GM19463 (cell line): ENCODE measurements around the gene FAM171A2.
"Not testable (repeated sequence)": the region's sequence is repeated elsewhere in the genome, so short reads cannot be mapped to it uniquely, and the experiment has no call there.

ENCODE experiments used
- ATAC-seq: cut with Tn5 transposase; IDR thresholded peaks from one replicate; pipeline ENCODE4 v1.9.1; 2021; ENCODE audit warnings: mild to moderate bottlenecking, moderate library complexity; ENCODE audit not compliant: unreplicated experiment

The FAM171A2 gene

DNA sequence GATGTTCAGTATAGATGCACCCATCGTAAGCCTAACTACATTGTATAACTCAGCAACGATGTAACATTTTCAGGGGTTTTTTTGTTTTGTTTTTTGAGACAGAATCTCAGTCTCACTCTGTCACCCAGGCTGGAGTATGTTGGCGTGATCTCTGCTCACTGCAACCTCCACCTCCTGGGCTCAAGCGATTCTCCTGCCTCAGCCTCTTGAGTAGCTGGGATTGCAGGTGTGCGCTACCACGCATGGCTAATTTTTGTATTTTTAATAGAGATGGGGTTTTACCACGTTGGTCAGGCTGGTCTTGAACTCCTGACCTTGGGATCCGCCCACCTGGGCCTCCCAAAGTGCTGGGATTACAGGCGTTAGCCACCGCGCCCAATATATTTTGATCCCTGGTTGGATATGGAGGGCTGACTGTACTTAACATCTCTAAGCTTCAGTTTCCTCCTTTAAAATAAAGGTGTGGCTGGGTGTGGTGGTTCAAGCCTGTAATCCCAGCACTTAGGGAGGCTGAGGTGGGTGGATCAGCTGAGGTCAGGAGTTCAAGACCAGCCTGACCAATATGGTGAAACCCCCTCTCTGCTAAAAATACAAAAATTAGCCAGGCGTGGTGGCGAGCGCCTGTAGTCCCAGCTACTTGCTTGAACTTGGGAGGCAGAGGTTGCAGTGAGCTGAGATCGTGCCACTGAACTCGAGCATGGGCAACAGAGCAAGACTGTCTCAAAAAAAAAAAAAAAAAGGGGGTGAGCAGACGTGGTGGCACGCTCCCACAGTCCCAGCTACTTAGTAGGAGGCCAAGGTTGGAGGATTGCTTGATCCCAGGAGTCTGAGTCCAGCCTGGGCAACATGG, 16.2 kb downstream of the FAM171A2 start:
- not testable (repeated sequence) for ATAC-seq

DNA sequence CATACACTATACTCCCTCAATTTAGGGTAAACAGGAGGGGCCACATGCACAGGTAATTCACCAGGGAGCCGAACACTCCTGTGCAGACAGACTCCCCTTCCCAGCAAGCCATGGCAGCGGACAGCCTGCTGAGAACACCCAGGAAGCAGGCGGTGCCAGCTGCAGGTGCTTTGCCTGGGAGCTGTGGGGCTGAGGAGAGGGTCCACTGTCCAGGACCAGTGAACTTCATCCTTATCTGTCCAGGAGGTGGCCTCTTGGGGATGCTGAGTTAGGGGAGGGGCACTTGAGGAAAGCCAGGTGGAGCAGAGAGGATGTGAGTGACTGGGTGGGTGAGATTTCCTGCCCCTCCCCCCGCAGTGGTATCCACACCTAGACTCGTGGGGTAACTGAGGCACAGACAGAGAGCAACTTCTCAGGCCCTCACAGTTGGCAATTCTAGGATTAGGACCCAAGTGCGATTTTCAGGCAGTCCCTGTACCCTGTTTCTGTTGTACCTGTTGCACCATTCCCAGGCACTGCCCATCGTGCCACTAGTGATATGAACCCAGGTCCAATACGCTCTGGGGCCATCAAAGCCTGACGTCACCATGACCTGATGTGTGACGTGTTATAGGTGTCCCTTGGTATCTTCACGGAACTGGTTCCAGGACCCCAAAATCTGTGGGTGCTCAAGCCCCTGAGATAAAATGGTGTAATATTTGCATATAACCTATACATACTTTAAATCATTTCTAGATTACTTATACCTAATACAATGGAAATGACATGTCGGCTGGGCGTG, 17.4 kb downstream of the FAM171A2 start:
- no peak for ATAC-seq

DNA sequence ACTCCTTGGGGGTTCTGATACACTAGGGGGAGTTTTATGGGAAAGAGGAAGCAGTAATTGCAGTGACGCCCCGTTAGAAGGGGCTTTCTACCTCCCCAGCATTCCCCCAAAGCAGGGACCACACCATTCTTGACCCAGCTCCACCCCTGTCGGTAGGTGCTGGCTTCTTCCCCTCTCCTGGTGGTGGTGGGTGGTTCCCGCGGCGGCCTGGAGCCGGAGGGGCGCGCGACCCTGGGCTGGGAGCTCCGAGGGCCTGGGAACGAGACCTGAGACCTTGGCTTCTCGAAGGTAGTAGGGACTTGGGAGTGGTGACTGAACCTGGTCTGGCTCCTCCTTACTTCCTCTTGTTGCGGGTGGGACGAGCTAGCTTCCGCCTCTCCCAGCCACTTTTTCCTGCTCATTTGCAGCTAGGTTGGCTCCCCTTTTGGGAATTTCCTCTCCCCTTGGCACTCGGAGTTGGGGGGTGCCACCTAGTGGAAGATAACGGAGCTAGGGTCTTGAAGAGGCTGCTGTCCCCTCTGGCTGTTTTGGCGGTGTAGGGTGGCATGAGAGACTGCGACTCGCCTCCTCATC, 18.1 kb downstream of the FAM171A2 start:
- ATAC-seq: no peak

DNA sequence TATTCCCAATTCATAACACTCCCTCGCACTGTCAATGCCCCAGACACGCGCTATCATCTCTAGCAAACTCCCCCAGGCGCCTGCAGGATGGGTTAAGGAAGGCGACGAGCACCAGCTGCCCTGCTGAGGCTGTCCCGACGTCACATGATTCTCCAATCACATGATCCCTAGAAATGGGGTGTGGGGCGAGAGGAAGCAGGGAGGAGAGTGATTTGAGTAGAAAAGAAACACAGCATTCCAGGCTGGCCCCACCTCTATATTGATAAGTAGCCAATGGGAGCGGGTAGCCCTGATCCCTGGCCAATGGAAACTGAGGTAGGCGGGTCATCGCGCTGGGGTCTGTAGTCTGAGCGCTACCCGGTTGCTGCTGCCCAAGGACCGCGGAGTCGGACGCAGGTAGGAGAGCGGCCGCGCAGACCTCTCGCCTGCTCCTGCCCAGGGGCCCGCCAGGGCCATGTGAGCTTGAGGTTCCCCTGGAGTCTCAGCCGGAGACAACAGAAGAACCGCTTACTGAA, 18.7 kb downstream of the FAM171A2 start, which contains the start of gene GRN:
GRN (plus strand) TSS at position 364 of the 515 bp plus-strand sequence. CDS start 3,863 bp downstream, outside the sequence.
- peak; percentile 71 for ATAC-seq

- no peak for ATAC-seq
Observed at GRCh38 chr17:44343510-44344209, 20.0 kb downstream of the FAM171A2 start.

DNA sequence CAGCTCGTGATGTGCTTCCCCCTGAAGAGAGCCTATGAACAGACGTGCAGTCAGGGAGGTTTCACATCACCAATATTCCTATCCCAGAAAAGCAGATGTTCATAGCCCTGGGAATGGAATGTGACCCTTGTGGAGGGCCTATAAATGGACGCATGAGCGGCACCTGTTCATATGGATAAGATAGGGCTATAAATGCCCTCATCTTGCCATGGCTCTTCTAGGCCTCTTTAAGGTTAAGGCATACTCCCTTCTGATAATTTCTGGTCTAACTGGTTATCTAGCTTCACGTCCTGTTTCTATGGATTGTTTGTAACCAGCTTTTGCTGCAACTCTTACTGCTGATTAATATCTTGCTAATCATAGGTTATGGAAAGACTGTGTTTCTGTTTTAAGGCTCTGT, 23.1 kb downstream of the FAM171A2 start:
- not testable (repeated sequence) for ATAC-seq

DNA sequence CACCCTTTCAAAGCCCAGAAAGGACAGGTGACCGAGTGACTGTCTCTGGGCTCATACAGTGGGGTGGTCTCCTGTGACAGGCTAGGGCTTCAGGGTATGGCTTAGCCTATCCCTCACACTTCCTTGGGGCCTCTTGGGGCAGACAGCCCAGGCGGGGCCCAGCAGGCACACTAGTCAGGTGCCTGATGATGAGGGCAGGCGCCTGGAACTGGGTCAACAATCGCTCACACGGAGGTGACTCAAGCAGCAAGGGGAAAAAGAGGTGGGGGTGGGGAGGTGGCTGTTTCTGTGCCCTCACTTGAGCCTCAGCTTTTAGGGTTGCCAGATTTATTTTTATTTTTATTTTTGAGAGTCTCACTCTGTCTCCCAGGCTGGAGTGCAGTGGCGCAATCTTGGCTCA, 25.0 kb downstream of the FAM171A2 start:
- ATAC-seq: no peak

DNA sequence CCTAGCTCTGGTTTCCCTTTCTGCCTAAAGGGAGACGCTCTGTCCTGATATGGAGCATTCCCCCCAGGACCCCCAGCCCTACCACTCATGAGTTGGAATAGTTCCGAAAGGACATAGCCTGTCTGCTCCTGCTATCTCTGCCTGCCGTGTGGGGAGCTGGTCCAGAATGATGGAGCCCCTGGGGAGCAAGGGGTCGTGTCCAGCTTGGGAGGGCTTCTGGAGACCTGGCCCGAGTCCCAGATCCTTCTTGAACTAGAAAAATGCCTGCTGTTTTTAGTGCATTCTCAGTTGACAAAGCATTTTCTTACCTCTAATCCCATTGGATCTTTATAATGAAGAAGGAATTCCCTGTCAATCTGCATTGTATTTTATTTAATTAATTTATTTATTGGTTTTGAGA, 27.7 kb downstream of the FAM171A2 start:
- ATAC-seq: no peak

DNA sequence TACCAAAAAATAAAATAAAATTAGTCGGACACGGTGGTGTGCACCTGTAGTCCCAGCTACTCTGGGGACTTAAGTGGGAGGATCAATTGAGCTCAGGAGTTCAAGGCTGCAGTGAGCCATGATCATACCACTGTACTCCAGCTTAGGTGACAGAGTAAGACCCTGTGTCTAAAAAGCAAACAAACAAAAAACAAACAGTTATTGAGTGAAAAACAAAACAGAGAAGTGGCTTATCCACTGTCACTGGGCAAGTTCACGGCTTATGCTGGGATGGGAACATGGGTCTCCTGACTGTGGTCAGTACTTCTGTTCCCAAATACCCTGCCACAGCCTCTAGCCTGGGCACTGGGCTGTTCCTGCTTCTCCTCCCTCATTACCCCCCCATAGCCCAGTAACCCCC, 28.1 kb downstream of the FAM171A2 start:
- no peak for ATAC-seq

- no peak for ATAC-seq
Observed at GRCh38 chr17:44334727-44335126, 28.9 kb downstream of the FAM171A2 start.

GRCh38 chr17:44334315-44334714, 29.3 kb downstream of the FAM171A2 start:
- ATAC-seq: no peak

DNA sequence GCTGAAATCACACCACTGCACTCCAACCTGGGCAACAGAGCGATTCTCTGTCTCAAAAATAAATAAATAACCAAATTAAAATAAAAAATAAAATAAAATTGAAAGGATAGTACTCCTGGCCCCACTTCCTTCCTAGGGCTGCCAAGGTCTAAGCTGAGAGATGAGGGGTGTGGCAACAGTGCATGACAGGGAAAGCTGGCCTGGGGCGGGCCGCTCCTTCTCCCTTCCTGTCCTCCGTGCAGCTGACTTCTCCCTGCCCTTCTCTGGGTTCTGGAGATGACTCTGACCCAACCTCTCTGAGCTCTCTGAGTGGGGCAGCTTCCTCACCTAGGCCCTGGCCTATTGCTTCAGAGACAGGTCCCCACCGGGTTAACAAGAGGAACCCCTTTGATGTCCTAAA, 30.3 kb downstream of the FAM171A2 start:
- ATAC-seq: no peak

GRCh38 chr17:44331249-44331760, 32.3 kb downstream of the FAM171A2 start:
- ATAC-seq: no peak

DNA sequence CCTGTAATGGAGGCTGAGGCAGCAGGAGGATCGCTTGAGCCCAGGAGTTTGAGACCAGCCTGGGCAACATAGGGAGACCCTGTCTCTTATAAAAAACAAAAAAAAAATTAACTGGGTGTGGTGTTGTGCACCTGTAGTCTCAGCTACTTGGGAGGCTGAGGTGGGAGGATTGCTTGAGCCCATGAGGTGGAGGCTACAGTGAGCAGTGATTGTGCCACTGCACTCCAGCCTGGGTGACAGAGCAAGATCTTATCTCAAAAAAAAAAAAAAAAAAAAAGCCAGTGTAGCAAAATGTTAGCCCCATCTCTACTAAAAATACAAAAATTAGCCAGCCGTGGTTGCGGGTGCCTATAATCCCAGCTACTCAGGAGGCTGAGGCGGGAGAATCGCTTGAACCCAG, 33.4 kb downstream of the FAM171A2 start:
- ATAC-seq: not testable (repeated sequence)

DNA sequence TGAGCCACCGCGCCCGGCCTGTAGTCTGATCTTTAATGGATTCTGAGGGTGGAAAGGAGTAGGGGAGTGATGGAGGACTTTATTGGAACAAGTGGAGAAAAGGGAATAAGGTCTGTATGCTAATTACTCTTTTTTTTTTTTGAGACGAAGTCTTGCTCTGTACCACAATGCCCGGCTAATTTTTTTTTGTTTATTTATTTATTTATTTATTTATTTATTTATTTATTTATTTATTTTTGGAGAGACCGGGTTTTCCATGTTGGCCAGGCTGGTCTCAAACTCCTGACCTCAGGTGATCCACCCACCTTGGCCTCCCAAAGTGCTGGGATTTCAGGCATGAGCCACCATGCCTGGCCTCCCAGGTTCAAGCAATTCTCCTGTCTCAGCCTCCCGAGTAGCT, 34.1 kb downstream of the FAM171A2 start:
- ATAC-seq: not testable (repeated sequence)

DNA sequence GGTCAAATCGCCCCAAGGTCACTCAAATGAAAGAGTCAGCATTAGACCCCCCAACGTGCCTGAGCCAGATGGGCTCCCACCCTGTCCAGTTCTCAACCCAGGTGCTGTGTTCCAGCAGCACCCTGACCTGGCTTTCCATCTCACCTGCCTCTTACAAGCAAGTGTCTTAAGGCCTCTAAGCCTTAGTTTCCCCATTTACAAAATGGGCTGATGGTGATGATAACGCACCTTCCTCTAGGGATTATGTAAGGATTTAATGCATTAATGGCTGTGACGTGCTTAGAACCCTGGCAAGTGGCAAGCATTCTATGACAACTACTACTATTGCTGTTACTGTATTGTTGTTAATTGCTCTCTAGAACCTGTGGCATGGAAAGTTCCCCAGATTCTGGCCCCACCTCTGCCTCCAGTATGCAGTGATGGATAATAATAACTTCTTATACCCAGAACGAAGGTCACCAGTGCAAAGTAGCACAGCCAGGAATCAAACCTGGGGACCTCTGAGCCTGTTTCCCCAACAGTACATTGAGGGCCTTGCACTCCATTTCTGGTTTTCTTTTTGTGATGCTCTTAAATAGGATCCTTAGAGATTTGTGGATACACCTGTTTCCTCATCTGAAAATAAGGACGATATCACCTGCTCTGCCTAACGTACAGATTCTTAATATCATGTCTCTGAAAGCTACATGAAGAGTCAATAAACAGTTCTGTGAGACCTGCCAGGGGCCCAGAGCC, 35.8 kb downstream of the FAM171A2 start:
- ATAC-seq: no peak

GRCh38 chr17:44326861-44327444, 36.7 kb downstream of the FAM171A2 start:
- ATAC-seq: peak; percentile 53

DNA sequence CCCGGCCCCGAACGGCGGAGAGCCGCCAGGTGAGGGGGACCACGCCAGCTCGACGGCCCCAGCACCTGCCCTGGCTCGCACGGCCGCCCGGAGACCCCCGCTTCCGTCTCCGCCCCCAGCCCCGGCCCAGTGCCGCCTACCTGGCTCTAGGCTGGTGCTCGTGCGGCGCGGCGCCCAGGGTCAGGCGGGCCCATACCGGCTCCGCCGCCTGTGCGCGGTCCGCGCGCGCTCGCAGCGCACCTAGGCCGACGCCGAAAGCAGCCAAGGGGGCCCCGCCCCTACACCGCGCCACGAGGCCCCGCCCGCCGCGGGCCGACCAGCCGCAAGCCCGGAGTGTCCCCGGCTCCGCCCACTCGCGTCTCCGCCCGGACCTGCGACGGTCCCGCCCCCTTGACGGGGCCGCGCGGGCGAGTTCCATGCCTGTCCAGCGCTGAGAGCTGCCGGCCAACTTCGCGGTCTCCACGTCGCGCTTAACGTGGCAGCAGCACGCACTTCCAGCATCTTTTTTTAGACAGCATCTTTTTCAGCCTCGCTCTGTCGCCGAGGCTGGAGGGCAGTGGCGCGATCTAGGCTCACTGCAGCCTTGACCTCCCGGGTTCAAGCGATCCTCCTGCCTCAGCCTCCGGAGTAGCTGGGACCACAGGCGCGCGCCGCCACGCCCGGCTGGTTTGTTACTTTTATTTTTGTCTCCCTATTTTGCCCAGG, 38.9 kb downstream of the FAM171A2 start, which contains the start of gene SLC25A39:
SLC25A39 (minus strand) TSS at position 253 of the 705 bp plus-strand sequence. CDS start 1,261 bp downstream, outside the sequence.
- ATAC-seq: peak; percentile 65
